Right renal cortex interstitium (tissue), 3 donors: ENCODE data around the gene BTBD9. TPM values are rescaled to one million over a fixed set of nuclear protein-coding genes. Genes with fewer than 3 reads are reported as not detected.
"Not testable (repeated sequence)": the region's sequence is repeated elsewhere in the genome, so short reads cannot be mapped to it uniquely, and the experiment has no call there.

Experiments used
- DNase-seq, 3 donors: peaks; one replicate each; pipeline ENCODE4 v3.0.0-alpha.2; 2013; ENCODE audit warnings: low read depth in 3 of 3, low spot score in 2 of 3
- polyA plus RNA-seq, 3 donors: library from polyadenylated mRNA; unstranded; fragments of 120-200 nt; gene quantifications; one replicate each; pipeline ENCODE4 v1.2.1, GENCODE V29; 2013; ENCODE audit not compliant: insufficient read length in 3 of 3

The BTBD9 gene
- polyA plus RNA-seq, 3 donors: 13.1 to 16.8 (median 14.7) TPM

DNA sequence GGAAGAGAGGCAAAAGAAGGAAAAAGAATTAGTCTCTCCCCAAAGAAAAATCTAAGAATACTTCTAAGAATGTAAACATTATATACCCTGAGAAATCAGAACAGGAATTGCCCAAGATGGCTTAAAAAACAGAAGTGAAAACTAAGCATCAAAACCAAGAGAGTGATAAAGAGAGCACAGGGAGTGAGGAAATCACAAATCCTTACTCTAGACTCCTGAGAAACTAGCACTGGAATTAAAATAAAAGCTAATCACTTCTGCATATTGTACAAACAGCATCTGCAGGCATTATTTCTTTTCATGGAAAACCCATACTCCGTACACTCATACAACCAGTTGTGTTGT is 285.7 kb downstream of the BTBD9 start:
- no peak for DNase-seq

GRCh38 chr6:38353310-38354036 is 286.3 kb downstream of the BTBD9 start:
- DNase-seq: no peak

DNA sequence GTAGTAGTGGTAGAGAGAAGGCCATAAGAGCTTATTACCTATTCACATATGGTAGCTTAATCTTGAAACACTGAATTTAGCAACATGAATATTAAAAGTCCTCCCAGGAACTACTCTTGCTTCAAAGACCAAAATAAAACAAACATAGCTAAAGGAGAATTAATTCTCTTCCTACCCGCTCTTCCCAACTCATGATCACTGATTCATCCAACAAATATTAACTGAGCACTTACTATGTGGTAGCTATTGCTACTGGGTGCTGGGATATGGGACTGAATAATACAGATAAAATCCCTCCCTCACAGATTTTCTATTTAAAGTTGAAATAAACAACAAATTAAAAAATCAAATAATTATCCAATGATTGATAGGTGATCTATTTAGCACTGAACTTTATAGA is 287.1 kb downstream of the BTBD9 start:
- no peak for DNase-seq

DNA sequence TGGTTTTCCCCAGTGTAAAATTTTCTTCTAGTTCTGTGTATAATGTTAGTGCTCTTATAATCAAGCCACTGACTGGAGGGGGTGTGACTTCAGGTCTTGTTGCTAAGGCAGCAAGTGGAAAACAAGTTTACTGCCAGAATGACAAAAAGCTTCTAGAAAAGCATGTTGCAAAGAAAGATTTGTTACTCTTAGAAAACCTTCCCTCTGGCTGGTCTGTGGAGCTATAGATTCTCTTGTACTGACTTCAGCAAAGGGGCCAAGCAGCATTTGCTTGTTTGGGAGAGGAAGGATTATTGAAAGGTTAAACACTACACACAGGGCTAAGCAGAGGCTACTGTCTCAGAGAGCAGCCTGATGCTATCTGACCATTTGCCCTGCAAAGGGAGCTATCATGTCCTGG is 288.8 kb downstream of the BTBD9 start:
- DNase-seq: no peak

DNA sequence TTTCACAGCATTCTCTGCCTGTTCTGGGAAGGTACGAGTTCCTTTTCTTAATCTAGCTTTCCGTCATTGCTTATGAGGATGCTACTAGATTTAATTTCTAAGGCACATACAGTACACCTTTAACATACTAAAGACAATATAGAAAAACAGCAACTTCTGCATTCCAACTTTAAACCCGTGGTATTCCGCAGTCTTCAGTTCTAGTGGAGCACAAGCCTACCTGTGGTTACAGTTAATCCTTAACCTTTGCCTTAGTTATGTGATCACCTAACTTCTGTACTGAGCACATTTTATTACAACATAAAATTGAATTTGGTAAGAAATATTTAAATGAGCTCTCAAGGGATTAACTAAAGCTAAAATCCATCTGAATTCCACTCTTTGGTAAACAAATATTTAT is 289.5 kb downstream of the BTBD9 start:
- DNase-seq: no peak

DNA sequence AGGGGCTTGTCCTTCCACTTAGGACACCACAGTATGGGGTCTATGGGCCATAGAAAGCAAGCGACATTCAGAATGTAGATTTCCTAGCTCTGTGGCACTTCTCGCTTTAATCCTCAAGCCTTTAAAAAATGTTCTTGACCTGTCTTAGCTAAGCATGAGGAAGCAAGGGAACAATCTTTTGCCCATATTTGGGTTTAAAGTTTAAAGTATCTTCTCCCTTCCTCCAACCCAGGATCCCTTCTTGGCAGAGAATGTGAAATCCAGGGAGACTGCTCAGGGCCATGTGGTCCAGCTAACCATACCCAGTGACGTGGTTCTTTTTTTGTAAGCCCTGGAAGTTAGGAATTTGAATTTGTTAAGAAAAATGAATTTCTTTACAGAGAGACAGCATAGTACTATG is 289.9 kb downstream of the BTBD9 start:
- no peak for DNase-seq

- DNase-seq: no peak
Measured at GRCh38 chr6:38349221-38349620, 290.5 kb downstream of the BTBD9 start.

GRCh38 chr6:38348371-38348770 is 291.4 kb downstream of the BTBD9 start:
- no peak for DNase-seq

DNA sequence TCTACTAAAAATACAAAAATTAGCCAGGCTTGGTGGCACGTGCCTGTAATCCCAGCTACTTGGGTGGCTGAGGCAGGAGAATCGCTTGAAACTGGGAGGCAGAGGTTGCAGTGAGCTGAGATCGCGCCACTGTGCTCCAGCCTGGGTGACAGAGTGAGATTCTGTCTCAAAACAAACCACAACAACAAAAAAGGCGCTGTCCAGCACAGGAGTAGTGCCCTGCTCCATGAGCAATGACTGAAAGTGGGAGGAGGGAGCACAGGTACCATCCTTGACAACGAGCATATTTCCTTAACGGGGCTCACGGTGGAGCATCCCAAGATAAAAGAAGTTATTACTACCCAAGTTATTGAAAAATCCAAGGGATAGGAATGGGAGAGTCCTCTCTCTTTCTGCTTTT is 291.9 kb downstream of the BTBD9 start:
- not testable (repeated sequence) for DNase-seq

DNA sequence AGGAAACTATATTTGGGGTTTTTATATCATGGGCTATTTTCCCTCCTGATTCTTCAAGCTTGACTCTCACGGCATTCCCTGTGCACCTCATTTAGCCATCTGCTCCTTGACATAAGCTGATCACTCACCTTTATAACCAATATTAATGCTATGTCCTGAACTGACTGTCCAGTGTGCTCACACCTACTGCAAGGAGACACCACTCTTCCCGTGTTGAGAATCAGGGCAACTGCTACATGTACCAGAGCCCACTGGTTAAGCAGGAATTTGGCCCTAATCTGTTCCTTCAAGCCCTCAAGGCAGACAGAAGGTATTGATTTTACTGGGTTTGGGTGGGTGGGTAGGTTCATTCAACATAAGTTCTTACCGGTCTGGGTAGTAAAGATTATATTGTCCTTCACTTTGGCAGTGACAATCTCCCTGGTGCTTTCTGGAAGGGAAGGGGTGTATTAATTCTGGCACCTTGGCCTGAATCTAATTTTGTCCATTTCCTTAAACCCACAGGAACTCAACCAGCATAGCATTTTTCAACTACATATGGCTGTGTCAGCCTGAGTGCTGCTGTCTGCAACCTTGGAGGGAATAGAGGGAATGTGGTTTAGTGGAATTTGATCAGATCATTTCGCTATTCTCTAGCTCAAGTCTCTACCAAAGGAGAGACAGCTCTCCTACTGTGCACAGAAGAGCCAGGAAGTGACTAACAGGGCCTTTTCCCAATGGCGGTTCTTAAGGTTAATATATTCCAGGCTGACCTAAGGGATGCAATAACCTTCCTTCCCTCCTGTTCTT is 293.2 kb downstream of the BTBD9 start:
- no peak for DNase-seq

DNA sequence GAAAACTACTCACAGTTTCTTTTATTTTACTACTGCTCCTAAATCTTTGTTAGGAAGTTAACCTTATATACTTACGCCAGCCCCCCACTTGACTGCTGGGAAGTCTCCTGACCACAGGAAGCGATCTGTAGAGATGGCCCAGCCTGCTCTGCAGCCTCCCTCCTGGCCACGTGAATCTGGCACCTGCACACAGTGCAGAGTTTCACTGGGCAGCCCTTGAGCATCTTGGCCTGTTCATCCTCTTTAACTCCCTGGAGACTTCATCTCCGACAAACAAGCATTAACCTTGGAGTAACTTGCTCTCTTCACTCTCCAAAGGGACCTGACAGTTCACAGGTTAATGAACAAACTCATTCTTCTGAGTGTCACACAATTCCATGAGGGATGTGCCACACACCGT is 294.1 kb downstream of the BTBD9 start:
- no peak for DNase-seq

- DNase-seq: no peak
Measured at GRCh38 chr6:38341496-38341895, 298.2 kb downstream of the BTBD9 start.

DNA sequence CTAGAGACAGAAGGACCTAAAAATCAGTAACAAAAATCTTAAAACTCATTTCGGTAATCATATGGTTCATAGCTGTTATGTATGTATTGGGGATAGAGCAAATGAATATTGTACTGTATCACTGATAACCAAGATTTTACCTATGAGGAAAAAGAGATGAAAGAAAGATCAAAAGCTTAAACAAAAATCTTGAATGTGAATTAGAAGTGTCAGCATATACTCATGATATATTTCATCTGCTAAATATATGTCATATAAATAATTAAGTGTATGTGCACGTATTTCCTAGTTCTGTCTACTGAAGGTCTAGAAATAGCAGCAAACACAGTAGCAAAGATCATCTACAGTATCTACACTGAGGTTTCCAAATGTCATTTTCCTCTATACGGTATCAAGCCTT is 299.8 kb downstream of the BTBD9 start:
- DNase-seq: no peak

GRCh38 chr6:38337819-38338465 is 301.8 kb downstream of the BTBD9 start:
- DNase-seq: no peak

- no peak for DNase-seq
Measured at GRCh38 chr6:38336922-38337321, 302.8 kb downstream of the BTBD9 start.

- DNase-seq: no peak
Measured at GRCh38 chr6:38326837-38327236, 312.9 kb downstream of the BTBD9 start.

- no peak for DNase-seq
Measured at GRCh38 chr6:38323216-38323615, 316.5 kb downstream of the BTBD9 start.

GRCh38 chr6:38322138-38322537 is 317.6 kb downstream of the BTBD9 start:
- no peak for DNase-seq

- no peak for DNase-seq
Measured at GRCh38 chr6:38320843-38321242, 318.9 kb downstream of the BTBD9 start.

DNA sequence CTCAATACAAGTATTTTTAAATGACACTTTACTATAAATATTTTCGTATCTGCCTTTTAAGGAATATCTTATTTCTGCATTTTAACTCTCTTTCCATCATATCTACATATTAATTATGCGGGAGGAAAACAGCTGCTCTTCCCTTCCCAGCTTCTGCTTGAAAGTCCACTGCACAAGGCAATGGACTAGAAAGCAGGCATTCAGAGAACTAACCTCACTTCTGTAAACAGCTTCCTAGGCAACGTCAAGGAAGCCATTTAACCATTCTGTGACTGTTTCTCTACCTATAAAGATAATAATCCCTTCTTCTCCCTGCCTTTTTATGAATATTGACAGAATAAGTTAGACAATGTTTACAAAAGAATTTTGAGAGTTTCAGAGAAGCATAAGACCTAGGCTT is 319.4 kb downstream of the BTBD9 start:
- no peak for DNase-seq

- no peak for DNase-seq
Measured at GRCh38 chr6:38319256-38320212, 320.2 kb downstream of the BTBD9 start.
